Vagina (tissue), 2 donors: ENCODE data around the gene XPC. TPM values are rescaled to one million over a fixed set of nuclear protein-coding genes. Genes with fewer than 3 reads are reported as not detected.

Experiments used
- DNase-seq, 2 donors: peaks; one replicate each; pipeline ENCODE4 v3.0.0-alpha.2; 2017; ENCODE audit errors: extremely low spot score in 2 of 2
- H3K27ac ChIP-seq: fragments of 200-600 bp; sonication (generic); one replicate; pipeline ENCODE4 v1.5.1; 2019
- H3K27me3 ChIP-seq: fragments of 200-600 bp; sonication (generic); one replicate; pipeline ENCODE4 v1.5.1; 2019
- H3K36me3 ChIP-seq, 2 donors: fragments of 200-600 bp; sonication (generic); one replicate each; pipeline ENCODE4 v1.5.1; 2017 to 2019
- H3K4me1 ChIP-seq: fragments of 200-600 bp; sonication (generic); one replicate; pipeline ENCODE4 v1.5.1; 2019
- H3K4me3 ChIP-seq, 2 donors: fragments of 200-600 bp; sonication (generic); 1 replicate in 1 of 2; 2 replicates in 1 of 2; pipeline ENCODE4 v1.5.1; 2016 to 2019
- H3K9me3 ChIP-seq: fragments of 200-600 bp; sonication (generic); one replicate; pipeline ENCODE4 v1.5.1; 2019
- POLR2A ChIP-seq, 2 donors: fragments of 450-650 bp; IDR thresholded peaks; one replicate each; pipeline ENCODE4 v1.6.1; 2017; ENCODE audit warnings: antibody characterized with exemption in 2 of 2, mild to moderate bottlenecking in 2 of 2, moderate library complexity in 2 of 2
- POLR2AphosphoS5 ChIP-seq, 2 donors: sonication (generic); formaldehyde crosslinking; IDR thresholded peaks; one replicate each; pipeline ENCODE4 v1.9.0; 2017; ENCODE audit warnings: antibody characterized with exemption in 2 of 2, mild to moderate bottlenecking in 2 of 2, low read depth in 1 of 2; ENCODE audit not compliant: insufficient read depth in 1 of 2
- intact Hi-C: fragments of 100-400 bp; cut with DNase I; formaldehyde crosslinking; loops from one replicate; pipeline ENCODE4 v1.15.1; 2023
- total RNA-seq: library from RNA; depleted of rRNA; stranded (reverse); fragments of >200 nt; gene quantifications from one replicate; pipeline ENCODE4 v1.2.3, GENCODE V29; 2016
- TF ChIP-seq, protein P1 (sequence below), 3 experiments: fragments of 450-650 bp in 2 of 3; fragments of 200-600 bp in 1 of 3; sonication (generic) in 1 of 3; IDR thresholded peaks; one replicate each; pipeline ENCODE4 v1.5.1; 2017 to 2019; ENCODE audit warnings: antibody characterized with exemption in 3 of 3, mild to moderate bottlenecking in 2 of 3, moderate library complexity in 2 of 3

Gene XPC
- total RNA-seq, 1 donor from 2014 or later: 33.6 TPM

DNA sequence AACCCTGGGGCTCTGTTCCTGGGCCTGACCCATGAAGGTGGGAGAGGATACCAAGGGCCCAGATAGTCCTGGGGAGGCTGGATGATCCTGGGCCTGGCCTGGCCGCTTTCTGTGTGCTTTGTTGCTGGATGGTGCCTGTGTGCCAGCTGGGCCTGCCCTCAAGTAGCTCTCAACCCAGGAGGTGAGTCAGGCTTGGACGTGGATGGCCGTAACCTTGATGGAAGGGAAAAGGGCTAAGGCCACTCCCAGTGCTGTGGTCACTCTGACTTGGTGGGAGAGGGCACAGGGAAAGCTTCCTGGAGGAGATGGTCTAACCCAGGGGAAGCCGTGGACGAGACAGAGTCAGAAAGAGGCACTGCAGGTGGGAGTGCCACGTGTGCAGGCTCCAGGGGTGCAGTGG is 44.1 kb downstream of the XPC start:
- H3K9me3 ChIP-seq: no peaks in the 10 kb centered on the region
- peaks cover 0 to 86% of the 10 kb centered on the region in 2 donors for H3K36me3 ChIP-seq
- H3K27me3 ChIP-seq: no peaks in the 10 kb centered on the region
- no peak overlapping the region for H3K4me3 ChIP-seq
- DNase-seq: no peak
- peaks cover 10% of the 10 kb centered on the region for H3K4me1 ChIP-seq
- intact Hi-C loops: loop anchor here (10.0 kb wide), 1 partner anchor 239 kb away; no protein-coding TSS in a partner anchor
- TF ChIP-seq, protein P1, sequence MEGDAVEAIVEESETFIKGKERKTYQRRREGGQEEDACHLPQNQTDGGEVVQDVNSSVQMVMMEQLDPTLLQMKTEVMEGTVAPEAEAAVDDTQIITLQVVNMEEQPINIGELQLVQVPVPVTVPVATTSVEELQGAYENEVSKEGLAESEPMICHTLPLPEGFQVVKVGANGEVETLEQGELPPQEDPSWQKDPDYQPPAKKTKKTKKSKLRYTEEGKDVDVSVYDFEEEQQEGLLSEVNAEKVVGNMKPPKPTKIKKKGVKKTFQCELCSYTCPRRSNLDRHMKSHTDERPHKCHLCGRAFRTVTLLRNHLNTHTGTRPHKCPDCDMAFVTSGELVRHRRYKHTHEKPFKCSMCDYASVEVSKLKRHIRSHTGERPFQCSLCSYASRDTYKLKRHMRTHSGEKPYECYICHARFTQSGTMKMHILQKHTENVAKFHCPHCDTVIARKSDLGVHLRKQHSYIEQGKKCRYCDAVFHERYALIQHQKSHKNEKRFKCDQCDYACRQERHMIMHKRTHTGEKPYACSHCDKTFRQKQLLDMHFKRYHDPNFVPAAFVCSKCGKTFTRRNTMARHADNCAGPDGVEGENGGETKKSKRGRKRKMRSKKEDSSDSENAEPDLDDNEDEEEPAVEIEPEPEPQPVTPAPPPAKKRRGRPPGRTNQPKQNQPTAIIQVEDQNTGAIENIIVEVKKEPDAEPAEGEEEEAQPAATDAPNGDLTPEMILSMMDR (IDR thresholded peaks at IDR 0.05): no peak
- no peak for TF ChIP-seq POLR2A (IDR thresholded peaks at IDR 0.05)
- no peak for TF ChIP-seq POLR2AphosphoS5 (IDR thresholded peaks at IDR 0.05; ENCODE audit: insufficient read depth in 1 of 2, low read depth in 1 of 2)
- no peak overlapping the region for H3K27ac ChIP-seq

DNA sequence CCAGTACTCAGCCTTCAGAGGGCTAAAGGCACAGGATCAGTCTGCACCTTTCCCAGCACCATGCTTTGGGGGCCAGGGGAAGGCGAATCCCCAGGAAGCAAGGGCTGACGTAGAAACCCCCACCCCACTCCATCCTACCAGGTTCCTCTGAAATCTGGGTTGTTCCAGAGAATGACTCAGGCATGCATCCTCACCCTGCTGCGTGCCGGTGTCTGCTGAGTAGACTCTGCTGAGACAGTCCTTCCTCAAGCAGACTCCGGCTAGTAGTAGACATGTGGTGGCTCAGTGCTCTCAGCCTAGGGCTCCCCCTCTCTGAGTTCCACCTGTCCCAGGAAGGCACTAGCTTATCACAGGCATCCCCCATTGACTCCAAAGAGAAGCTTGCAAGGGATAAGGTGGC is 44.5 kb downstream of the XPC start:
- H3K9me3 ChIP-seq: no peaks in the 10 kb centered on the region

DNA sequence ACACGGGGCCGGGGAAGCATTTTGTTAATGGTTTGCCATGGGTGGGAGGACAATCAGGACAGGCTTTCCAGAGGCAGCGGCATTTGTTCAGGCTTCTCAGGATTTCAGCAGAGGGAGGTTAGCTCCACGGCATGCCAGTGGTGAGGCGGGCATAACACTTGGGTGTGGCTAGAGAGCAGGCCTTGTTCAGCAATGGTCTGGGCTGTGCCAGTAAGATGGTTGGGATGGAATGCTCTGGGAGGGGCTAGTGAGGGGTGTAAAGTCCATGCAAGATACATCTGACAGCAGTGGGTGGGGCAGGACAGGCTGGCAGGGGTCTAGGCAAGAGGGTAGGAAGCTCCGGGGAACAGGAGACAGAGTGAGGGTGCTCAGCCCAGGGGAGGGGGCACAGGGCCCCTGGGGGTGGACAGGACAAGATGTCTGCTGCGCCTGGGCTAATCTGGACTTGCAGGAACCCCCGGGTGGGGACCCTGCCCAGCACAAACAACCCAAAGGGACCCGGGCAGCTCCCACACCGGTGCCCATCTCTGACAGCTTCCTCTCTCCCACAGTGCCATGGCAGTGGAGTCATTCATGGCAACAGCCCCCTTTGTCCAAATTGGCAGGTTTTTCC is 45.1 kb downstream of the XPC start:
- Histone ChIP-seq H3K27ac (no peak overlapping the region), H3K4me1 (peaks cover 10% of the 10 kb centered on the region), H3K4me3 (no peak overlapping the region), H3K36me3 (peaks cover 0 to 76% of the 10 kb centered on the region in 2 donors), H3K9me3 (no peaks in the 10 kb centered on the region), H3K27me3 (no peaks in the 10 kb centered on the region)
- TF ChIP-seq POLR2AphosphoS5 (IDR thresholded peaks at IDR 0.05; ENCODE audit: insufficient read depth in 1 of 2, low read depth in 1 of 2): no peak
- TF ChIP-seq POLR2A (IDR thresholded peaks at IDR 0.05): no peak
- TF ChIP-seq, protein P1 (IDR thresholded peaks at IDR 0.05): no peak
- no peak for DNase-seq
- intact Hi-C loops: loop anchor here (10.0 kb wide), 1 partner anchor 238 kb away; no protein-coding TSS in a partner anchor

More for the DNA sequence above, 44.5 kb downstream of the XPC start:
- H3K27ac ChIP-seq: no peak overlapping the region
- no peaks in the 10 kb centered on the region for H3K27me3 ChIP-seq
- peaks cover 0 to 82% of the 10 kb centered on the region in 2 donors for H3K36me3 ChIP-seq
- H3K4me3 ChIP-seq: no peak overlapping the region
- no peak for DNase-seq
- TF ChIP-seq, protein P1 (IDR thresholded peaks at IDR 0.05): no peak
- TF ChIP-seq POLR2A (IDR thresholded peaks at IDR 0.05) (no peak), POLR2AphosphoS5 (IDR thresholded peaks at IDR 0.05; ENCODE audit: insufficient read depth in 1 of 2, low read depth in 1 of 2) (no peak)
- intact Hi-C loops: loop anchor here (10.0 kb wide), 1 partner anchor 239 kb away; no protein-coding TSS in a partner anchor
- H3K4me1 ChIP-seq: peaks cover 10% of the 10 kb centered on the region

DNA sequence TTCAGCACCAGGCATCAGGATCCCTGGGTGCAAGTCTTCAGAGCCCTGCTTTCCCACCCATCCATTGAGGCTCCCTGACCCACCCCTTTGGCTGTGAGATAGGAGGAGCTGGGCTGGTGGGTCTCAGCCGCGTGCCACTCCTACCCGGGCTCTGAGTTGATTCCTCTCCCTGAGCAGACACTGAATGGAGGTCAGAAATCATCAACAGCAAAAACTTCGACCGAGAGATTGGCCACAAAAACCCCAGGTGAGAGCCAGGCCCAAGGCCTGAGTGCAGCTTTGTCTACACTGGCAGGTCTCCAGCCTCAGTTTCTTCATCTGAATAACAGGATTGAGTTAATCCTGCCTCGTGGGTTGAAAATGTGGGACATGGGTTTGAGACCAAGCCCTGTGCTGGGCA is 45.7 kb downstream of the XPC start:
- Histone ChIP-seq H3K4me1 (peaks cover 15% of the 10 kb centered on the region), H3K27me3 (no peaks in the 10 kb centered on the region), H3K9me3 (no peaks in the 10 kb centered on the region), H3K27ac (no peak overlapping the region), H3K4me3 (no peak overlapping the region), H3K36me3 (peaks cover 0 to 72% of the 10 kb centered on the region in 2 donors)
- TF ChIP-seq, protein P1 (IDR thresholded peaks at IDR 0.05): no peak
- TF ChIP-seq POLR2AphosphoS5 (IDR thresholded peaks at IDR 0.05; ENCODE audit: insufficient read depth in 1 of 2, low read depth in 1 of 2): no peak
- no peak for TF ChIP-seq POLR2A (IDR thresholded peaks at IDR 0.05)
- intact Hi-C loops: loop anchor here (10.0 kb wide), 1 partner anchor 238 kb away; no protein-coding TSS in a partner anchor
- no peak for DNase-seq

DNA sequence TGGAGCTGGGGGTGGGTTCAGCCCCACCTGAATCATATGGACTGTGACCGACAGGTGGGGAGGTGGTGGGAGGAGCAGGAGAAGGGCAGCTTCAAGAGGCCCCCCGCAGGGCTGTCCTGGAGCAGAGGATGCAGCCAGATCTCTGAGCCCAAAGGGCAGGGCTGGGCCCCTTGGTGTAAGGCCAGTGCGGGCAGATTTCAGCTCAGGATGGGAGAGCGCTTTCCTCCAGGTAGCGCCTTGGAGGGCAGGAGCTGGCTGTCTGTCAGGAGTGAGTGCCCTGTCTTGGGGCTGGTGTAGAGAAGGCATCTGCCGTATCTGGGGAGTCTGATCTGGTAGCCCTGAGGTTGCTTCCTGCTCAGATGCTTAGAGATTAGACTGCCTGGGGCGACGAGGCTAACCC is 46.3 kb downstream of the XPC start:
- DNase-seq: no peak
- H3K9me3 ChIP-seq: no peaks in the 10 kb centered on the region
- H3K4me3 ChIP-seq: no peak overlapping the region
- intact Hi-C loops: loop anchor here (10.0 kb wide), 1 partner anchor 237 kb away; no protein-coding TSS in a partner anchor
- H3K27ac ChIP-seq: no peak overlapping the region
- peaks cover 0 to 72% of the 10 kb centered on the region in 2 donors for H3K36me3 ChIP-seq
- H3K27me3 ChIP-seq: no peaks in the 10 kb centered on the region
- H3K4me1 ChIP-seq: peaks cover 17% of the 10 kb centered on the region
- TF ChIP-seq POLR2A (IDR thresholded peaks at IDR 0.05) (no peak), POLR2AphosphoS5 (IDR thresholded peaks at IDR 0.05; ENCODE audit: insufficient read depth in 1 of 2, low read depth in 1 of 2) (no peak)
- TF ChIP-seq, protein P1 (IDR thresholded peaks at IDR 0.05): no peak
